ENCODE measurements around the gene CEP68. TPM values are rescaled to one million over a fixed set of nuclear protein-coding genes. Genes with fewer than 3 reads are reported as not detected.

The CEP68 gene
- total RNA-seq, 1 donor from 2014 or later, result 17.9 TPM

- Mint-ChIP-seq H3K9me3 (no peaks in the 10 kb centered on the region), H3K4me1 (peaks cover 56% of the 10 kb centered on the region), H3K27me3 (no peaks in the 10 kb centered on the region), H3K27ac (no peak overlapping the region), H3K36me3 (ENCODE audit: low read depth) (peaks cover 4% of the 10 kb centered on the region), H3K4me3 (no peak overlapping the region)
- intact Hi-C loops (cut with micrococcal nuclease), result loop anchor here (10.0 kb wide), 1 partner anchor 1474 kb away; the partner anchor contains the start of genes MDH1 and WDPCP
- ChIA-PET CTCF (interaction anchor here (1.1 kb wide), 1 partner anchor 110 kb away, joined by 3 read pairs; no protein-coding TSS in a partner anchor), POLR2A (interaction anchor here (0.7 to 5.9 kb wide), 5 partner anchors 13 to 308 kb away, joined by 4 to 50 read pairs (median 4); partner anchors contain the start of genes ACTR2 and RAB1A)
- no peak for DNase-seq
- no peak for TF ChIP-seq CTCF (IDR thresholded peaks at IDR 0.05)
- ATAC-seq (ENCODE audit: low read depth), result no peak
These were observed 2.9 kb downstream of the CEP68 start for GRCh38 chr2:65059071-65059470.

- Mint-ChIP-seq H3K4me1 (peaks cover 51% of the 10 kb centered on the region), H3K27me3 (no peaks in the 10 kb centered on the region), H3K36me3 (ENCODE audit: low read depth) (no peaks in the 10 kb centered on the region), H3K4me3 (no peak overlapping the region), H3K9me3 (no peaks in the 10 kb centered on the region), H3K27ac (no peak overlapping the region)
- no peak for TF ChIP-seq CTCF (IDR thresholded peaks at IDR 0.05)
- ATAC-seq (ENCODE audit: low read depth) (no peak), DNase-seq (no peak)
- intact Hi-C loops (cut with micrococcal nuclease), result no loop called here
- ChIA-PET POLR2A (no interaction called here), CTCF (interaction anchor here (1.3 kb wide), 1 partner anchor 108 kb away, joined by 5 read pairs; no protein-coding TSS in a partner anchor)
These were observed 5.1 kb downstream of the CEP68 start for GRCh38 chr2:65061146-65061909.

GRCh38 chr2:65061910-65062339 is 5.7 kb downstream of the CEP68 start:
- H3K4me1 Mint-ChIP-seq, result peaks cover 50% of the 10 kb centered on the region
- no peak overlapping the region for H3K4me3 Mint-ChIP-seq
- H3K36me3 Mint-ChIP-seq (ENCODE audit: low read depth), result no peaks in the 10 kb centered on the region
- no peak for TF ChIP-seq CTCF (IDR thresholded peaks at IDR 0.05)
- no peak for DNase-seq
- ChIA-PET CTCF (interaction anchor here (1.8 kb wide), 1 partner anchor 107 kb away, joined by 8 read pairs; no protein-coding TSS in a partner anchor), POLR2A (no interaction called here)
- no peaks in the 10 kb centered on the region for H3K9me3 Mint-ChIP-seq
- intact Hi-C loops (cut with micrococcal nuclease), result no loop called here
- ATAC-seq (ENCODE audit: low read depth), result no peak
- H3K27me3 Mint-ChIP-seq, result no peaks in the 10 kb centered on the region
- no peak overlapping the region for H3K27ac Mint-ChIP-seq

- DNase-seq (no peak), ATAC-seq (ENCODE audit: low read depth) (no peak)
- no peak overlapping the region for H3K4me3 Mint-ChIP-seq
- ChIA-PET POLR2A (interaction anchor here (2.8 kb wide), 1 partner anchor 7 kb away, joined by 48 read pairs; the partner anchor contains the start of gene CEP68), CTCF (interaction anchor here (1.2 to 3.0 kb wide), 4 partner anchors 7 to 145 kb away, joined by 4 to 18 read pairs (median 11); partner anchors contain the start of genes CEP68 and RAB1A)
- no peaks in the 10 kb centered on the region for H3K36me3 Mint-ChIP-seq (ENCODE audit: low read depth)
- peaks cover 45% of the 10 kb centered on the region for H3K4me1 Mint-ChIP-seq
- TF ChIP-seq CTCF (IDR thresholded peaks at IDR 0.05), result no peak
- H3K27ac Mint-ChIP-seq, result peak overlapping the region; percentile 18
- H3K27me3 Mint-ChIP-seq, result no peaks in the 10 kb centered on the region
- intact Hi-C loops (cut with micrococcal nuclease), result no loop called here
- H3K9me3 Mint-ChIP-seq, result no peaks in the 10 kb centered on the region
These were observed 6.9 kb downstream of the CEP68 start for GRCh38 chr2:65062843-65063825.

Data from activated B cell treated with CpG ODN at 0.5 μM for 24 hours (primary cell).